Prostate gland (tissue), 2 donors: ENCODE data around the gene PSMC5.

Experiments
- POLR2A ChIP-seq: fragments of 450-650 bp; IDR thresholded peaks from one replicate; pipeline ENCODE4 v1.6.1; 2016; ENCODE audit warnings: antibody characterized with exemption, mild to moderate bottlenecking
- POLR2AphosphoS5 ChIP-seq: sonication (generic); formaldehyde crosslinking; IDR thresholded peaks from one replicate; pipeline ENCODE4 v1.6.1; 2017; ENCODE audit warnings: antibody characterized with exemption
- TF ChIP-seq, protein P1 (sequence below), 4 experiments: fragments of 200-600 bp in 2 of 4; fragments of 450-650 bp in 2 of 4; sonication (generic) in 2 of 4; IDR thresholded peaks; 1 replicate in 3 of 4; 2 replicates in 1 of 4; pipeline ENCODE4 v1.5.1; 2016 to 2019; ENCODE audit warnings: antibody characterized with exemption in 4 of 4, mild to moderate bottlenecking in 2 of 4, moderate library complexity in 2 of 4

DNA sequence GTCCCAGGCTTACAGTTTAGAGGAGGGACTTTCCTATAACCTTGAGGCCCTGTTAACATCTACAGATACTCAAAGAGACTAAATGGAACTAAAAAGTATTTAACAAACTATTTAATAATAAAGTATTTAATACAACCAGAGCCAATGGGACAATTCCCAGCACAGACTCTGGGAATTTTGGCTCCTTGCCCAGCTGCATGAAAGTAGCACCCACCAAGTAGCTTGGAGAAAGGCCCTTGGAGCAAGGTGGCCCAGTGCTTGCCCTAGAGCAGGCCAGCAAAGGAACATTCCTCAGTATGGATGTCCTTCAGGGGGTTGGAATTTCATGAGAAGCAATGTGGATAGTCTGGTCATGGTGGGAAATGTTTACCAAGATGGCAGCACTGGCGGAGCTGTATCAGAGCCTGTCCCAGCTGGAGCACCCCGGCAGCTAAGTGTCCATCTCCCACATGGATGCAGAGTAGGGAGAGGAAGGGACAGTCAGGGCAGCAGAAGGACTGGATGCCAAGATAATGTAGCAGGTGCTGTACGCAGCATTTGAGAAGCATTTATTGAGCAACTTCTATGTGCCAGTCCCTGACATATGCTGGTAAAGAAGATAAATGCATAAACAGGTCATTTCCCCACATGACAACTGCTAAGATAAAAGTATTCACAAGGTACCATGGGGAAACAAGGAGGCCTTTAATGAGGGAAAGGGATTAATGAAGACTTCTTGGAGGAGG, 20.5 kb downstream of the PSMC5 start:
- TF ChIP-seq POLR2AphosphoS5, result no peak
- TF ChIP-seq, protein P1, sequence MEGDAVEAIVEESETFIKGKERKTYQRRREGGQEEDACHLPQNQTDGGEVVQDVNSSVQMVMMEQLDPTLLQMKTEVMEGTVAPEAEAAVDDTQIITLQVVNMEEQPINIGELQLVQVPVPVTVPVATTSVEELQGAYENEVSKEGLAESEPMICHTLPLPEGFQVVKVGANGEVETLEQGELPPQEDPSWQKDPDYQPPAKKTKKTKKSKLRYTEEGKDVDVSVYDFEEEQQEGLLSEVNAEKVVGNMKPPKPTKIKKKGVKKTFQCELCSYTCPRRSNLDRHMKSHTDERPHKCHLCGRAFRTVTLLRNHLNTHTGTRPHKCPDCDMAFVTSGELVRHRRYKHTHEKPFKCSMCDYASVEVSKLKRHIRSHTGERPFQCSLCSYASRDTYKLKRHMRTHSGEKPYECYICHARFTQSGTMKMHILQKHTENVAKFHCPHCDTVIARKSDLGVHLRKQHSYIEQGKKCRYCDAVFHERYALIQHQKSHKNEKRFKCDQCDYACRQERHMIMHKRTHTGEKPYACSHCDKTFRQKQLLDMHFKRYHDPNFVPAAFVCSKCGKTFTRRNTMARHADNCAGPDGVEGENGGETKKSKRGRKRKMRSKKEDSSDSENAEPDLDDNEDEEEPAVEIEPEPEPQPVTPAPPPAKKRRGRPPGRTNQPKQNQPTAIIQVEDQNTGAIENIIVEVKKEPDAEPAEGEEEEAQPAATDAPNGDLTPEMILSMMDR (IDR thresholded peaks at IDR 0.05), result no peak
- TF ChIP-seq POLR2A, result no peak
